Neural cell (in vitro differentiated cells): Measurements from ENCODE around the gene DCHS1. TPM values are rescaled to one million over a fixed set of nuclear protein-coding genes. Genes with fewer than 3 reads are reported as not detected.

Experiments used
- H2AFZ ChIP-seq: fragments of 200-600, 300-800 bp; sonication (generic), shearing (Covaris generic); 2 replicates; pipeline ENCODE4 v1.6.0; 2014; ENCODE audit warnings: low read depth, mild to moderate bottlenecking, antibody characterized with exemption, low read length, moderate library complexity
- H3F3A ChIP-seq: fragments of 200-600 bp; shearing (Covaris generic); 2 replicates; pipeline ENCODE4 v1.6.1; 2016; ENCODE audit warnings: mild to moderate bottlenecking, moderate library complexity, mixed read lengths, antibody characterized with exemption, low read length; ENCODE audit not compliant: insufficient read depth, poor library complexity, severe bottlenecking
- H3K27ac ChIP-seq: fragments of 200-600, 300-800 bp; sonication (generic), shearing (Covaris generic); 2 replicates; pipeline ENCODE4 v1.5.1; 2014; ENCODE audit warnings: mild to moderate bottlenecking, low read length, moderate library complexity
- H3K27me3 ChIP-seq: fragments of 300-800, 200-600 bp; sonication (generic), shearing (Covaris generic); 2 replicates; pipeline ENCODE4 v1.6.0; 2014; ENCODE audit warnings: mild to moderate bottlenecking, low read depth, low read length, moderate library complexity; ENCODE audit not compliant: insufficient read depth
- H3K36me3 ChIP-seq: fragments of 300-800, 200-600 bp; sonication (generic), shearing (Covaris generic); 2 replicates; pipeline ENCODE4 v1.5.1; 2014; ENCODE audit warnings: mild to moderate bottlenecking, antibody characterized with exemption, low read length, moderate library complexity; ENCODE audit not compliant: insufficient read depth
- H3K4me2 ChIP-seq: fragments of 300-800, 200-600 bp; sonication (generic), shearing (Covaris generic); 2 replicates; pipeline ENCODE4 v1.6.0; 2014; ENCODE audit warnings: mild to moderate bottlenecking, low read length
- H3K4me3 ChIP-seq: fragments of 300-800, 200-600 bp; sonication (generic), shearing (Covaris generic); 2 replicates; pipeline ENCODE4 v1.5.1; 2014; ENCODE audit warnings: mild to moderate bottlenecking, low read length, moderate library complexity
- H3K79me2 ChIP-seq: fragments of 200-600 bp; shearing (Covaris generic); replicated peaks from 2 replicates; pipeline ENCODE4 v1.6.0; 2014; ENCODE audit warnings: mild to moderate bottlenecking, low read length, moderate library complexity; ENCODE audit not compliant: insufficient read depth
- H3K9ac ChIP-seq: fragments of 300-800, 200-600 bp; sonication (generic), shearing (Covaris generic); 2 replicates; pipeline ENCODE4 v1.6.1; 2016; ENCODE audit warnings: mild to moderate bottlenecking, low read length, mixed read lengths
- H3K9me2 ChIP-seq: fragments of 200-600 bp; shearing (Covaris generic); 2 replicates; pipeline ENCODE4 v1.6.1; 2016; ENCODE audit warnings: mild to moderate bottlenecking, low read length, mixed read lengths; ENCODE audit not compliant: insufficient read depth
- H3K9me3 ChIP-seq: fragments of 200-600, 300-800 bp; sonication (generic), shearing (Covaris generic); 2 replicates; pipeline ENCODE4 v1.6.1; 2016; ENCODE audit warnings: mild to moderate bottlenecking, mixed run types, low read length, moderate library complexity, mixed read lengths
- H4K20me1 ChIP-seq: fragments of 200-600 bp; shearing (Covaris generic); 2 replicates; pipeline ENCODE4 v1.6.1; 2016; ENCODE audit warnings: mild to moderate bottlenecking, mixed run types; ENCODE audit not compliant: insufficient read depth
- EP300 ChIP-seq: fragments of 450-650 bp; conservative IDR thresholded peaks from 2 replicates; pipeline ENCODE4 v1.6.1; 2014; ENCODE audit warnings: antibody characterized with exemption, mild to moderate bottlenecking, moderate library complexity; ENCODE audit not compliant: poor library complexity, severe bottlenecking
- EZH2 ChIP-seq: fragments of 200-600, 300-800 bp; shearing (Covaris generic), sonication (generic); IDR thresholded peaks from 2 replicates; pipeline ENCODE4 v1.6.1; 2014; ENCODE audit warnings: antibody characterized with exemption, low read length, borderline replicate concordance, mild to moderate bottlenecking; ENCODE audit not compliant: insufficient read depth, poor library complexity, severe bottlenecking
- MXI1 ChIP-seq: fragments of 450-650 bp; conservative IDR thresholded peaks from 2 replicates; pipeline ENCODE4 v1.6.1; 2014; ENCODE audit warnings: antibody characterized with exemption, mild to moderate bottlenecking; ENCODE audit not compliant: poor library complexity, severe bottlenecking
- POLR2AphosphoS5 ChIP-seq: IDR thresholded peaks from 2 replicates; pipeline ENCODE4 v1.6.1; 2012
- RAD21 ChIP-seq: fragments of 450-650 bp; conservative IDR thresholded peaks from 2 replicates; pipeline ENCODE4 v1.6.1; 2014; ENCODE audit warnings: antibody characterized with exemption, mild to moderate bottlenecking, moderate library complexity
- SMC3 ChIP-seq: fragments of 450-650 bp; conservative IDR thresholded peaks from 2 replicates; pipeline ENCODE4 v1.6.1; 2014; ENCODE audit warnings: antibody characterized with exemption, mild to moderate bottlenecking, moderate library complexity; ENCODE audit not compliant: poor library complexity
- TAF1 ChIP-seq: IDR thresholded peaks from 2 replicates; pipeline ENCODE4 v1.6.1; 2012; ENCODE audit warnings: low read depth
- polyA plus RNA-seq: library from polyadenylated mRNA; depleted of rRNA; stranded (reverse); fragments of >200 nt; gene quantifications from 2 replicates; pipeline ENCODE4 v1.2.3, GENCODE V29; 2014
- TF ChIP-seq, protein P1 (sequence below): IDR thresholded peaks from 2 replicates; pipeline ENCODE4 v1.6.1; 2012; ENCODE audit warnings: borderline replicate concordance
- TF ChIP-seq, protein P2 (sequence below): fragments of 450-650 bp; IDR thresholded peaks from 2 replicates; pipeline ENCODE4 v1.5.1; 2014; ENCODE audit warnings: antibody characterized with exemption, mild to moderate bottlenecking, moderate library complexity; ENCODE audit not compliant: poor library complexity, severe bottlenecking

DCHS1 gene
- polyA plus RNA-seq, 1 donor from 2014 or later: 30.1 TPM

DNA sequence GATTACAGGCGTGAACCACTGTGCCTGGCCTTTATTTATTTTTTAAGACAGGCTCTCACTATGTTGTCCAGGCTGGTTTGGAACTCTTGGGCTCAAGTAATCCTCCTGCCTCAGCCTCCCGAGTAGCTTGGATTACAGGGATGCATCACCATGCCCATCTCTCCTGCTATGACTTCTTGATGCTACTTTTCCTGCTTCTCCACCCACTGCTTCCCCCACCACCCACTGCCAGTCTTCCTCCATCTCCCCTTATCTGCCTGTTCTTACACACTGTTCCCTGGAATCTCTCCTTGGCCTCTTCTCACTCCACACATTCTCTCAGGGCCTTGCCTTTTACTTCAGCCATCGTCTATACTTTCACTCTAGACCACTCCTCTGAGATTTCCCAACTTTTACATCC lies 19.1 kb downstream of the DCHS1 start:
- Histone ChIP-seq H4K20me1 (peaks cover 69% of the 10 kb centered on the region), H3K4me3 (no peak overlapping the region), H3F3A (no peaks in the 10 kb centered on the region), H2AFZ (no peak overlapping the region), H3K36me3 (peaks cover 8% of the 10 kb centered on the region), H3K4me2 (no peak overlapping the region), H3K27me3 (no peaks in the 10 kb centered on the region), H3K9ac (no peak overlapping the region), H3K79me2 (peaks cover 42% of the 10 kb centered on the region), H3K27ac (no peak overlapping the region), H3K9me2 (no peaks in the 10 kb centered on the region), H3K9me3 (no peaks in the 10 kb centered on the region)
- TF ChIP-seq EZH2 (no peak), EP300 (no peak), SMC3 (no peak), RAD21 (no peak), POLR2AphosphoS5 (no peak), TAF1 (no peak), MXI1 (no peak)
- TF ChIP-seq, protein P1, sequence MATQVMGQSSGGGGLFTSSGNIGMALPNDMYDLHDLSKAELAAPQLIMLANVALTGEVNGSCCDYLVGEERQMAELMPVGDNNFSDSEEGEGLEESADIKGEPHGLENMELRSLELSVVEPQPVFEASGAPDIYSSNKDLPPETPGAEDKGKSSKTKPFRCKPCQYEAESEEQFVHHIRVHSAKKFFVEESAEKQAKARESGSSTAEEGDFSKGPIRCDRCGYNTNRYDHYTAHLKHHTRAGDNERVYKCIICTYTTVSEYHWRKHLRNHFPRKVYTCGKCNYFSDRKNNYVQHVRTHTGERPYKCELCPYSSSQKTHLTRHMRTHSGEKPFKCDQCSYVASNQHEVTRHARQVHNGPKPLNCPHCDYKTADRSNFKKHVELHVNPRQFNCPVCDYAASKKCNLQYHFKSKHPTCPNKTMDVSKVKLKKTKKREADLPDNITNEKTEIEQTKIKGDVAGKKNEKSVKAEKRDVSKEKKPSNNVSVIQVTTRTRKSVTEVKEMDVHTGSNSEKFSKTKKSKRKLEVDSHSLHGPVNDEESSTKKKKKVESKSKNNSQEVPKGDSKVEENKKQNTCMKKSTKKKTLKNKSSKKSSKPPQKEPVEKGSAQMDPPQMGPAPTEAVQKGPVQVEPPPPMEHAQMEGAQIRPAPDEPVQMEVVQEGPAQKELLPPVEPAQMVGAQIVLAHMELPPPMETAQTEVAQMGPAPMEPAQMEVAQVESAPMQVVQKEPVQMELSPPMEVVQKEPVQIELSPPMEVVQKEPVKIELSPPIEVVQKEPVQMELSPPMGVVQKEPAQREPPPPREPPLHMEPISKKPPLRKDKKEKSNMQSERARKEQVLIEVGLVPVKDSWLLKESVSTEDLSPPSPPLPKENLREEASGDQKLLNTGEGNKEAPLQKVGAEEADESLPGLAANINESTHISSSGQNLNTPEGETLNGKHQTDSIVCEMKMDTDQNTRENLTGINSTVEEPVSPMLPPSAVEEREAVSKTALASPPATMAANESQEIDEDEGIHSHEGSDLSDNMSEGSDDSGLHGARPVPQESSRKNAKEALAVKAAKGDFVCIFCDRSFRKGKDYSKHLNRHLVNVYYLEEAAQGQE: no peak
- TF ChIP-seq, protein P2, sequence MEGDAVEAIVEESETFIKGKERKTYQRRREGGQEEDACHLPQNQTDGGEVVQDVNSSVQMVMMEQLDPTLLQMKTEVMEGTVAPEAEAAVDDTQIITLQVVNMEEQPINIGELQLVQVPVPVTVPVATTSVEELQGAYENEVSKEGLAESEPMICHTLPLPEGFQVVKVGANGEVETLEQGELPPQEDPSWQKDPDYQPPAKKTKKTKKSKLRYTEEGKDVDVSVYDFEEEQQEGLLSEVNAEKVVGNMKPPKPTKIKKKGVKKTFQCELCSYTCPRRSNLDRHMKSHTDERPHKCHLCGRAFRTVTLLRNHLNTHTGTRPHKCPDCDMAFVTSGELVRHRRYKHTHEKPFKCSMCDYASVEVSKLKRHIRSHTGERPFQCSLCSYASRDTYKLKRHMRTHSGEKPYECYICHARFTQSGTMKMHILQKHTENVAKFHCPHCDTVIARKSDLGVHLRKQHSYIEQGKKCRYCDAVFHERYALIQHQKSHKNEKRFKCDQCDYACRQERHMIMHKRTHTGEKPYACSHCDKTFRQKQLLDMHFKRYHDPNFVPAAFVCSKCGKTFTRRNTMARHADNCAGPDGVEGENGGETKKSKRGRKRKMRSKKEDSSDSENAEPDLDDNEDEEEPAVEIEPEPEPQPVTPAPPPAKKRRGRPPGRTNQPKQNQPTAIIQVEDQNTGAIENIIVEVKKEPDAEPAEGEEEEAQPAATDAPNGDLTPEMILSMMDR: no peak

DNA sequence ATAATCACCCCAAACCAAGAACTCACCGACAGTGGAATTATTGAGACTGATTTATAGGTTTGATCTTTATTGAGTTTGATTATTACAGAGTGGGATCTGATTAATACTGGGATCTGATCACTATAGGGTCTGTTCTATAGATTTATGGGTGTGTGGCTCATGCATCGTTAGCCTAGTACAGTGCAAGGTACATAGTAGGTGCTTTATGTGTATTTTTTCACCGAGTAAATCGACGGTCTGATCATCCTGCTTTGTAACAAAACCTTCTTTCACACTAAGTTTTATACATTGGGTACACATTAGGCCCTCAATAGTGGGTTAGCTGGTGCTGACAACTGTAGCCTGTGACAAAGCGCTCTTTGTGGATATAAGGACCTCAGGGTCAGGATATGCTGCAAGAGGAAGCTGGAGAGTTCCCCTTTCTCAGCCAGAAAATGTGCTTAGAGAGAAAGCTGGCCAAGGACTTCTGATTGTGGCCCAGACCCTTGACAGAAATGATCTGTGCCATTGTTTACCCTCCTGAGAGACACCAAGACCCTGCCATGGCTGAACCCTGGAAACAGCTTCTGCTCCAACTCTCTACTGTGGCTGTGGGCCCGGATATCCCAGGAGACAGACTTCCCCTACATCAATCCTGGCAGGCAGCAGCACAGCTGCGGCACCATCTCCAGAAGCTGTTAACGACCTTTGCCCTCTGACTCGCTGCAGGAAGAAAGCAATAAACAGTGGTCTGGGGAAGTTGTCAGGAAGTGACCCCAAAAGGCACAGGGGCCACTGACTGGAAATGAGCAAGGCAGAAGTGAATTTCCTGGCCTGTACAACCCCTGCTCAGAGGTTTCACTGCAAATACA lies 20.3 kb downstream of the DCHS1 start:
- Histone ChIP-seq H3K9me3 (no peaks in the 10 kb centered on the region), H3K9me2 (no peaks in the 10 kb centered on the region), H3F3A (no peaks in the 10 kb centered on the region), H2AFZ (no peak overlapping the region), H3K27me3 (no peaks in the 10 kb centered on the region), H3K4me2 (no peak overlapping the region), H3K36me3 (peaks cover 13% of the 10 kb centered on the region), H3K9ac (no peak overlapping the region), H3K4me3 (no peak overlapping the region), H3K79me2 (peaks cover 39% of the 10 kb centered on the region), H4K20me1 (peaks cover 57% of the 10 kb centered on the region), H3K27ac (no peak overlapping the region)
- TF ChIP-seq POLR2AphosphoS5 (no peak), RAD21 (no peak), MXI1 (no peak), EZH2 (no peak), EP300 (no peak), TAF1 (no peak), SMC3 (no peak)
- TF ChIP-seq, protein P2: no peak
- TF ChIP-seq, protein P1: no peak
